ENCODE results near the gene P4HA3.

The P4HA3 gene

GRCh38 chr11:74316772-74317505 is 5.5 kb upstream of the P4HA3 start:
- DNase-seq (ENCODE audit: low spot score), result no peak

GRCh38 chr11:74312326-74312725 is 886 bp upstream of the P4HA3 start:
- DNase-seq (ENCODE audit: low spot score), result no peak

GRCh38 chr11:74310857-74311256 is 583 bp downstream of the P4HA3 start:
- DNase-seq (ENCODE audit: low spot score), result no peak

GRCh38 chr11:74307434-74307833 is 4.0 kb downstream of the P4HA3 start:
- no peak for DNase-seq (ENCODE audit: low spot score)

GRCh38 chr11:74306435-74307175 is 4.8 kb downstream of the P4HA3 start:
- DNase-seq (ENCODE audit: low spot score), result no peak

- no peak for DNase-seq (ENCODE audit: low spot score)
Measured at GRCh38 chr11:74299015-74299414, 12.4 kb downstream of the P4HA3 start.

- no peak for DNase-seq (ENCODE audit: low spot score)
Measured at GRCh38 chr11:74297484-74297883, 14.0 kb downstream of the P4HA3 start.

GRCh38 chr11:74288911-74289310 is 22.5 kb downstream of the P4HA3 start:
- no peak for DNase-seq (ENCODE audit: low spot score)

GRCh38 chr11:74288161-74288560 is 23.3 kb downstream of the P4HA3 start:
- DNase-seq (ENCODE audit: low spot score), result no peak

GRCh38 chr11:74284466-74284865 is 27.0 kb downstream of the P4HA3 start:
- DNase-seq (ENCODE audit: low spot score), result no peak

GRCh38 chr11:74283580-74284180 is 27.8 kb downstream of the P4HA3 start:
- no peak for DNase-seq (ENCODE audit: low spot score)

GRCh38 chr11:74282914-74283371 is 28.5 kb downstream of the P4HA3 start:
- no peak for DNase-seq (ENCODE audit: low spot score)

- no peak for DNase-seq (ENCODE audit: low spot score)
Measured at GRCh38 chr11:74282421-74282820, 29.0 kb downstream of the P4HA3 start.

- no peak for DNase-seq (ENCODE audit: low spot score)
Measured at GRCh38 chr11:74280494-74280893, 30.9 kb downstream of the P4HA3 start.

- DNase-seq (ENCODE audit: low spot score), result no peak
Measured at GRCh38 chr11:74279256-74279655, 32.2 kb downstream of the P4HA3 start.

- no peak for DNase-seq (ENCODE audit: low spot score)
Measured at GRCh38 chr11:74278721-74279161, 32.7 kb downstream of the P4HA3 start.

- DNase-seq (ENCODE audit: low spot score), result no peak
Measured at GRCh38 chr11:74278103-74278502, 33.3 kb downstream of the P4HA3 start.

- no peak for DNase-seq (ENCODE audit: low spot score)
Measured at GRCh38 chr11:74276581-74276980, 34.9 kb downstream of the P4HA3 start.

- DNase-seq (ENCODE audit: low spot score), result no peak
Measured at GRCh38 chr11:74272276-74272675, 39.2 kb downstream of the P4HA3 start.

GRCh38 chr11:74269161-74269811 is 42.2 kb downstream of the P4HA3 start:
- DNase-seq (ENCODE audit: low spot score), result no peak

- DNase-seq (ENCODE audit: low spot score), result no peak
Measured at GRCh38 chr11:74268456-74268855, 43.0 kb downstream of the P4HA3 start.

- no peak for DNase-seq (ENCODE audit: low spot score)
Measured at GRCh38 chr11:74267014-74267413, 44.4 kb downstream of the P4HA3 start.

- DNase-seq (ENCODE audit: low spot score), result no peak
Measured at GRCh38 chr11:74265256-74265655, 46.2 kb downstream of the P4HA3 start.

All from CD4-positive, alpha-beta T cell treated with Interleukin-2 at 100 ng/mL for 4 hours (primary cell).